Measurements from ENCODE around the gene KCNK13. TPM values are rescaled to one million over a fixed set of nuclear protein-coding genes. Genes with fewer than 3 reads are reported as not detected.

KCNK13 gene
- total RNA-seq, 1 experiment from 2014 or later = 0.17 TPM

- ChIA-PET POLR2A (no interaction called here), CTCF (no interaction called here)
- no peak overlapping the region for H3K4me3 Mint-ChIP-seq
- H3K36me3 Mint-ChIP-seq = peaks cover 45% of the 10 kb centered on the region
- TF ChIP-seq GRHL2 (CRISPR knock-in tag; IDR thresholded peaks at IDR 0.05; ENCODE audit: insufficient replicate concordance, severe bottlenecking) (no peak), ZNF219 (CRISPR knock-in tag; IDR thresholded peaks at IDR 0.05; ENCODE audit: borderline replicate concordance) (no peak), CTCF (IDR thresholded peaks at IDR 0.05) (no peak), HMGA2 (CRISPR knock-in tag; IDR thresholded peaks at IDR 0.05) (no peak), PRRX2 (CRISPR knock-in tag; IDR thresholded peaks at IDR 0.05) (no peak), NFATC4 (CRISPR knock-in tag; IDR thresholded peaks at IDR 0.05) (no peak), TP53 (CRISPR knock-in tag; IDR thresholded peaks at IDR 0.05) (no peak), FOXJ3 (CRISPR knock-in tag; IDR thresholded peaks at IDR 0.05; ENCODE audit: borderline replicate concordance) (no peak), SMAD3 (CRISPR knock-in tag; IDR thresholded peaks at IDR 0.05; ENCODE audit: borderline replicate concordance) (no peak), ARID4B (CRISPR knock-in tag; IDR thresholded peaks at IDR 0.05; ENCODE audit: borderline replicate concordance) (no peak), ZNF671 (CRISPR knock-in tag; IDR thresholded peaks at IDR 0.05) (no peak), ZMAT4 (CRISPR knock-in tag; IDR thresholded peaks at IDR 0.05) (no peak), NR2C2 (CRISPR knock-in tag; IDR thresholded peaks at IDR 0.05) (no peak), SOX15 (CRISPR knock-in tag; IDR thresholded peaks at IDR 0.05) (no peak)
- TF ChIP-seq, protein P1, sequence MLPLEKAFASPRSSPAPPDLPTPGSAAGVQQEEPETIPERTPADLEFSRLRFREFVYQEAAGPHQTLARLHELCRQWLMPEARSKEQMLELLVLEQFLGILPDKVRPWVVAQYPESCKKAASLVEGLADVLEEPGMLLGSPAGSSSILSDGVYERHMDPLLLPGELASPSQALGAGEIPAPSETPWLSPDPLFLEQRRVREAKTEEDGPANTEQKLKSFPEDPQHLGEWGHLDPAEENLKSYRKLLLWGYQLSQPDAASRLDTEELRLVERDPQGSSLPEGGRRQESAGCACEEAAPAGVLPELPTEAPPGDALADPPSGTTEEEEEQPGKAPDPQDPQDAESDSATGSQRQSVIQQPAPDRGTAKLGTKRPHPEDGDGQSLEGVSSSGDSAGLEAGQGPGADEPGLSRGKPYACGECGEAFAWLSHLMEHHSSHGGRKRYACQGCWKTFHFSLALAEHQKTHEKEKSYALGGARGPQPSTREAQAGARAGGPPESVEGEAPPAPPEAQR (CRISPR knock-in tag; IDR thresholded peaks at IDR 0.05) = no peak
- TF ChIP-seq, protein P2, sequence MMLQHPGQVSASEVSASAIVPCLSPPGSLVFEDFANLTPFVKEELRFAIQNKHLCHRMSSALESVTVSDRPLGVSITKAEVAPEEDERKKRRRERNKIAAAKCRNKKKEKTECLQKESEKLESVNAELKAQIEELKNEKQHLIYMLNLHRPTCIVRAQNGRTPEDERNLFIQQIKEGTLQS (CRISPR knock-in tag; conservative IDR thresholded peaks at IDR 0.05) = no peak
- no peaks in the 10 kb centered on the region; the same call in 1 of the 2 replicates for H3K27me3 Mint-ChIP-seq (ENCODE audit: low read depth)
- H3K4me1 Mint-ChIP-seq = no peaks in the 10 kb centered on the region
- ATAC-seq (no peak), DNase-seq (ENCODE audit: low spot score) (no peak)
- H3K9me3 Mint-ChIP-seq = no peaks in the 10 kb centered on the region
- no peak overlapping the region for H3K27ac Mint-ChIP-seq
Measured at GRCh38 chr14:90019824-90020523, 41.8 kb upstream of the KCNK13 start.

DNA sequence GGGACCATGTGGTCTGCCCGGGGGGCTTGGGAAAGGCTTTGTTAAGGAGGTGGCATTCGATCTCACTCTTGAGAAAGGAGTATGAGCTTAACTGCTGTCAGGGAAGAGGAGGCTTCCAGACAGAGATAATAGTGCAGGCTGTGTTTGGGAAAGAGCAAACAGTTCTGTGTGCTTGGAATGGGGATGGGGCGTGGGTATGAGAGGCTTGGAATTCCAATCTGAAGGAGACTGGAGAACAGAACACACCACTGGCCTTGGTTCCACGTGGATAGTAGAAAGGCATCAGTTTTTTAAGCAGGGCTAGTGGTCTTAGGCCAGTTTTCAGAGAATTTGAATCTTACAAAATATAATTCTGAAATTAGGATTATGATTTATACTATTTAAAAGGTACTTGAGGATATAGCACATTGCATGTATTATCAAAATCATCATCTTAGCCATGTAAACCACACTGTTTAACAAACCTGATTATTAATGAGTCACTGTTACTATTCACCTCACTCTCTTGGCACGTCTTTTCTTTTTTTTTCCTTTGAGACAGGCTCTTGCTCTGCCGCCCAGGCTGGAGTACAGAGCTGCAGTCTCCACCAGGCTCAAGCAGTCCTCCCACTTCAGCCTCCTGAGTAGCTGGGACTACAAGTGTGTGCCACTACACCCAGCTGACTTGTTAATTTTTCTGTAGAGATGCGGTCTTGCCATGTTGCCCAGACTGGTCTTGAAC lies 38.5 kb upstream of the KCNK13 start:
- POLR2A ChIA-PET = no interaction called here
- ATAC-seq (no peak), DNase-seq (ENCODE audit: low spot score) (no peak)
- Mint-ChIP-seq H3K9me3 (no peaks in the 10 kb centered on the region), H3K27ac (no peak overlapping the region), H3K36me3 (peaks cover 44% of the 10 kb centered on the region), H3K4me1 (no peaks in the 10 kb centered on the region), H3K27me3 (ENCODE audit: low read depth) (no peaks in the 10 kb centered on the region; the same call in 1 of the 2 replicates), H3K4me3 (no peak overlapping the region)
- CTCF ChIA-PET = no interaction called here
- no peak for TF ChIP-seq E2F4 (CRISPR knock-in tag; IDR thresholded peaks at IDR 0.05; ENCODE audit: borderline replicate concordance, low read depth)
- TF ChIP-seq ZNF263 (CRISPR knock-in tag; IDR thresholded peaks at IDR 0.05; ENCODE audit: low read depth) = no peak
- TF ChIP-seq, protein P3, sequence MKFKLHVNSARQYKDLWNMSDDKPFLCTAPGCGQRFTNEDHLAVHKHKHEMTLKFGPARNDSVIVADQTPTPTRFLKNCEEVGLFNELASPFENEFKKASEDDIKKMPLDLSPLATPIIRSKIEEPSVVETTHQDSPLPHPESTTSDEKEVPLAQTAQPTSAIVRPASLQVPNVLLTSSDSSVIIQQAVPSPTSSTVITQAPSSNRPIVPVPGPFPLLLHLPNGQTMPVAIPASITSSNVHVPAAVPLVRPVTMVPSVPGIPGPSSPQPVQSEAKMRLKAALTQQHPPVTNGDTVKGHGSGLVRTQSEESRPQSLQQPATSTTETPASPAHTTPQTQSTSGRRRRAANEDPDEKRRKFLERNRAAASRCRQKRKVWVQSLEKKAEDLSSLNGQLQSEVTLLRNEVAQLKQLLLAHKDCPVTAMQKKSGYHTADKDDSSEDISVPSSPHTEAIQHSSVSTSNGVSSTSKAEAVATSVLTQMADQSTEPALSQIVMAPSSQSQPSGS (CRISPR knock-in tag; IDR thresholded peaks at IDR 0.05; ENCODE audit: borderline replicate concordance, low read depth) = no peak
- TF ChIP-seq ZNF138 (CRISPR knock-in tag; conservative IDR thresholded peaks at IDR 0.05) = no peak
- no peak for TF ChIP-seq RORB (CRISPR knock-in tag; IDR thresholded peaks at IDR 0.05)
- TF ChIP-seq, protein P1 (CRISPR knock-in tag; IDR thresholded peaks at IDR 0.05) = no peak
